ENCODE measurements around the gene DDX49.

The DDX49 gene

DNA sequence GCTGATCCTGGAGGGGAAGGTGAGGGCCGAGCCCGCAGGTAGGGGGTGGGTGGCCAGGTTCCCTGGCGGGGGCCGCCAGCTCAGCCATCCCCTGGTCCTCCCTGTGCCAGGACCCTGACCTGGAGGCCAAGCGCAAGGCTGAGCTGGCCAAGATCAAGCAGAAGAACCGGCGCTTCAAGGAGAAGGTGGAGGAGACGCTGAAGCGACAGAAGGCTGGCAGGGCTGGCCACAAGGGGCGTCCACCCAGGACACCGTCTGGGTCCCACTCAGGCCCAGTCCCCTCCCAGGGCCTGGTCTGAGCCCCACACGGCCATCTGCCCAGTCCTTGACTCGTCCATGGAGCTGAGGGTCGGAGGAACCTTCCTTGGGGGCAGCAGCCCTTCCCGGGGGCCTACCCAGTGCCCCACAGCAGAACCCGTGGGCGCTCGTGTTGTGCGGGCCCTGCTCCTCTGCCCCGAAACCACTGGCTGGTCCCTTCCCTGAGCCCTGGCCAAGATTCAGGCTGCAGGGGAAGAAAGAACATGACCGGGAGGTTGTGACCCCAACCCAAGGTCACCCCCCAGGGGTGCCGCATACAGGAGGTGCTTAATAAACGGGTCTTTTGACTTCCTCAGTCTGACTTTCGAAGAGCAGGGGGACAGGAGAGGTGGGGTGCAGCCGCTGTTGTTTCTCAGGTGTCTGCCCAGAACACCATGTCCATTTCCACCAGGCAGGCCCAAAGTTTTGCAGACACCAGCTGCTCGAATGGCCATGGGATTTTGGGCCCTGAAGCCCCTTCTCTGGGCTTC, 8.7 kb downstream of the DDX49 start:
- TF ChIP-seq, protein P1, sequence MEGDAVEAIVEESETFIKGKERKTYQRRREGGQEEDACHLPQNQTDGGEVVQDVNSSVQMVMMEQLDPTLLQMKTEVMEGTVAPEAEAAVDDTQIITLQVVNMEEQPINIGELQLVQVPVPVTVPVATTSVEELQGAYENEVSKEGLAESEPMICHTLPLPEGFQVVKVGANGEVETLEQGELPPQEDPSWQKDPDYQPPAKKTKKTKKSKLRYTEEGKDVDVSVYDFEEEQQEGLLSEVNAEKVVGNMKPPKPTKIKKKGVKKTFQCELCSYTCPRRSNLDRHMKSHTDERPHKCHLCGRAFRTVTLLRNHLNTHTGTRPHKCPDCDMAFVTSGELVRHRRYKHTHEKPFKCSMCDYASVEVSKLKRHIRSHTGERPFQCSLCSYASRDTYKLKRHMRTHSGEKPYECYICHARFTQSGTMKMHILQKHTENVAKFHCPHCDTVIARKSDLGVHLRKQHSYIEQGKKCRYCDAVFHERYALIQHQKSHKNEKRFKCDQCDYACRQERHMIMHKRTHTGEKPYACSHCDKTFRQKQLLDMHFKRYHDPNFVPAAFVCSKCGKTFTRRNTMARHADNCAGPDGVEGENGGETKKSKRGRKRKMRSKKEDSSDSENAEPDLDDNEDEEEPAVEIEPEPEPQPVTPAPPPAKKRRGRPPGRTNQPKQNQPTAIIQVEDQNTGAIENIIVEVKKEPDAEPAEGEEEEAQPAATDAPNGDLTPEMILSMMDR (IDR thresholded peaks at IDR 0.05; ENCODE audit: insufficient read depth, low read depth, low read length, missing control alignments) = no peak
- H3K4me3 ChIP-seq (ENCODE audit: low read depth, low read length) = no peak overlapping the region
- DNase-seq (ENCODE audit: low read depth) = no peak

DNA sequence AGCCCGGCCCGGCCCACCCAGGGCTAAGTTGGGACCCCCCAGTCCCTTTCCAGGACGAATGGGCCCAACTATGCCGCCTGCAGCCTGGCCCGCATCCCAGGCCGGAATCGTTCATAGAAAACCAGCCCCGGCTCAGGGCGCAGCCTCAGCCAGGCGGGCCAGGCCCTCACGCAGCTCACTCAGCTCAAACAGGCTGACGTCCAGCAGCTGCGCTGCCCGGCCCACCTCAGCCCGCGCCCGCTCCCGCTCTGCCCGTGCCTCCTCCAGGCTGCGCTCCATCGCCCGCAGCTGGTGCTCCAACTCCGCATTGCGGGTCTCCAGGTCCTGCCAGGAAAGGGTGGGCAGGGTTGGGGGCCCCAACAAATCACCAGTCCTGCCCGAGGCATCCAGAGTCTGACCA, 9.8 kb downstream of the DDX49 start:
- TF ChIP-seq, protein P1 (IDR thresholded peaks at IDR 0.05; ENCODE audit: insufficient read depth, low read depth, low read length, missing control alignments) = no peak
- no peak for DNase-seq (ENCODE audit: low read depth)
- no peak overlapping the region for H3K4me3 ChIP-seq (ENCODE audit: low read depth, low read length)

GRCh38 chr19:18931316-18932162, 12.0 kb downstream of the DDX49 start:
- H3K4me3 ChIP-seq (ENCODE audit: low read depth, low read length) = no peak overlapping the region
- no peak for DNase-seq (ENCODE audit: low read depth)
- TF ChIP-seq, protein P1 (IDR thresholded peaks at IDR 0.05; ENCODE audit: insufficient read depth, low read depth, low read length, missing control alignments) = no peak

GRCh38 chr19:18932216-18932841, 12.8 kb downstream of the DDX49 start:
- peak; percentile 75 for DNase-seq (ENCODE audit: low read depth)
- TF ChIP-seq, protein P1 (IDR thresholded peaks at IDR 0.05; ENCODE audit: insufficient read depth, low read depth, low read length, missing control alignments) = no peak
- no peak overlapping the region for H3K4me3 ChIP-seq (ENCODE audit: low read depth, low read length)

DNA sequence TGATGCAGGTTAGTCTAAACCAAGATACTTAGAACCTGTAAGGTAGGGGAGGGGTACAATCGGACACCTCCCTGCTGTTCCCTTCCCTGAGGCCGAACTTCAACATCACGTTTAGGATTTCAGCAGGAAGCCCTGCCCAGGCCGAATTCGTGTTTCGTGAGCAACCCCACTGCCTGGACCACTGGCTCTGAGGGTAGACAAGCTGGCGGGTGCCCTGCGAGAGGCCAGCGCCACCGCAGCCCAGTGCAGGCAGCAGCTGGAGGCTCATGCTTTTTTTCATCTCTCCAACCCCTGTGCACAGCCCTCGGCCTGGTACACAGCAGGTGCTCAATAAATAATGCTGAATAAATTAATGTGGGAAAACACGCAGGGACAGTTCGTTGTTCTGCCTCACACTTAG, 13.8 kb downstream of the DDX49 start:
- TF ChIP-seq, protein P1 (IDR thresholded peaks at IDR 0.05; ENCODE audit: insufficient read depth, low read depth, low read length, missing control alignments) = no peak
- DNase-seq (ENCODE audit: low read depth) = no peak
- H3K4me3 ChIP-seq (ENCODE audit: low read depth, low read length) = no peak overlapping the region

DNA sequence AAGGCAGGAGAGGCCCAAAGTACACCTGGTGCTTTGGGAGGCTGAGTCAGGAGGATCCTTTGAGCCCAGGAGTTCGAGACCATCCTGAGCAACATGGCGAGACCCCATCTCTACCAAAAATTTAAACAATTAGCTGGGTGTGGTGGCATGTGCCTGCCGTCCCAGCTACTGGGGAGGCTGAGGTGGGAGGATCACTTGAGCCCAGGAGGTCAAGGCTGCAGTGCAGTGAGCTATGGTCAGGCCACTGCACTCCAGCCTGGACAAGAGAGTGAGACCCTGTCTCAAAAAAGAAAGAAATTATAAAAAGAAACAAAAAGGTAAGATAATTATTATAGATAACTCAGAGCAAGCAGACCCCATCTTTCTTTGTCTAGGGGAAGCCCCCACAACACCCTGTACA, 19.6 kb downstream of the DDX49 start:
- DNase-seq (ENCODE audit: low read depth) = no peak
- TF ChIP-seq, protein P1 (IDR thresholded peaks at IDR 0.05; ENCODE audit: insufficient read depth, low read depth, low read length, missing control alignments) = no peak
- no peak overlapping the region for H3K4me3 ChIP-seq (ENCODE audit: low read depth, low read length)
